Mesothelial cell of epicardium (in vitro differentiated cells): ENCODE data around the gene OR4F6. TPM values are rescaled to one million over a fixed set of nuclear protein-coding genes. Genes with fewer than 3 reads are reported as not detected.

Experiments used
- DNase-seq, 2 experiments: peaks; one replicate each; pipeline ENCODE4 v3.0.0; 2021; ENCODE audit warnings: low spot score in 2 of 2; ENCODE audit not compliant: unreplicated experiment in 2 of 2
- H3K27ac Mint-ChIP-seq: 2 replicates; pipeline ENCODE4 v1.8.0; 2021; ENCODE audit warnings: mixed read lengths
- H3K27me3 Mint-ChIP-seq: 2 replicates; pipeline ENCODE4 v1.8.0; 2021; ENCODE audit warnings: low read depth, mixed read lengths
- H3K36me3 Mint-ChIP-seq: 2 replicates; pipeline ENCODE4 v1.8.0; 2021; ENCODE audit warnings: mixed read lengths
- H3K4me1 Mint-ChIP-seq: 2 replicates; pipeline ENCODE4 v1.8.0; 2021; ENCODE audit warnings: mixed read lengths
- H3K4me3 Mint-ChIP-seq: 2 replicates; pipeline ENCODE4 v1.8.0; 2021; ENCODE audit warnings: mild to moderate bottlenecking, moderate library complexity, mixed read lengths
- H3K9me3 Mint-ChIP-seq: 2 replicates; pipeline ENCODE4 v1.8.0; 2021; ENCODE audit warnings: mixed read lengths
- total RNA-seq: library from RNA; stranded (reverse); gene quantifications from 3 replicates; pipeline ENCODE4 v1.2.1, GENCODE V29; 2021
- TF ChIP-seq, protein P1 (sequence below): fragments of 200-600 bp; sonication (generic); IDR thresholded peaks from one replicate; pipeline ENCODE4 v1.5.0; 2021; ENCODE audit warnings: antibody characterized with exemption; ENCODE audit not compliant: unreplicated experiment

OR4F6 gene
- total RNA-seq, 1 donor from 2014 or later, result not detected

DNA sequence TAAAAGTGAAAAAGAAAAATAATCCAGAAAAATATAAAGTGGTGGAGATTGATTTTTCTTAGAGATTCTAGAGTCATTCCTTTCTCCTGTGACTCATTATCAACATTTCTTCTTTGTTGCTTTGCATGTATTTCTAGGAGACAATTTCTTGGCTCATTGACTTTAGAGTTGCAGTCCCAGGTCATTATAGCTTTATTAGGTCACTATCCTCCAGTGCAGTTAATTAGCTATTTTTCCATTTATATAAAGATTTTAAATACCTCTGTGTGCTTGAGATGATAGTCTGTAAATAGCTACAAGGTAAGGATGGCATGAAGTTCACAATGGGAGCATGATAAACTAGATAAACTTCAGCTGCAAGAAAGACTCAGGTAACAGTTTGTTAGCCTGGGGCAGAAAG is 8.6 kb downstream of the OR4F6 start, which contains the start of gene OR4F15:
Gene OR4F15 (plus strand): TSS at position 301 of the 400 bp plus-strand sequence. CDS start 5,985 bp downstream, outside the sequence.
- TF ChIP-seq, protein P1, sequence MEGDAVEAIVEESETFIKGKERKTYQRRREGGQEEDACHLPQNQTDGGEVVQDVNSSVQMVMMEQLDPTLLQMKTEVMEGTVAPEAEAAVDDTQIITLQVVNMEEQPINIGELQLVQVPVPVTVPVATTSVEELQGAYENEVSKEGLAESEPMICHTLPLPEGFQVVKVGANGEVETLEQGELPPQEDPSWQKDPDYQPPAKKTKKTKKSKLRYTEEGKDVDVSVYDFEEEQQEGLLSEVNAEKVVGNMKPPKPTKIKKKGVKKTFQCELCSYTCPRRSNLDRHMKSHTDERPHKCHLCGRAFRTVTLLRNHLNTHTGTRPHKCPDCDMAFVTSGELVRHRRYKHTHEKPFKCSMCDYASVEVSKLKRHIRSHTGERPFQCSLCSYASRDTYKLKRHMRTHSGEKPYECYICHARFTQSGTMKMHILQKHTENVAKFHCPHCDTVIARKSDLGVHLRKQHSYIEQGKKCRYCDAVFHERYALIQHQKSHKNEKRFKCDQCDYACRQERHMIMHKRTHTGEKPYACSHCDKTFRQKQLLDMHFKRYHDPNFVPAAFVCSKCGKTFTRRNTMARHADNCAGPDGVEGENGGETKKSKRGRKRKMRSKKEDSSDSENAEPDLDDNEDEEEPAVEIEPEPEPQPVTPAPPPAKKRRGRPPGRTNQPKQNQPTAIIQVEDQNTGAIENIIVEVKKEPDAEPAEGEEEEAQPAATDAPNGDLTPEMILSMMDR, result no peak
- Mint-ChIP-seq H3K27me3 (peaks cover 50% of the 10 kb centered on the region), H3K36me3 (no peaks in the 10 kb centered on the region), H3K4me3 (no peak within 1 kb of the TSS), H3K27ac (no peak within 1 kb of the TSS), H3K9me3 (no peaks in the 10 kb centered on the region), H3K4me1 (no peaks in the 10 kb centered on the region)
- DNase-seq, result no peak

DNA sequence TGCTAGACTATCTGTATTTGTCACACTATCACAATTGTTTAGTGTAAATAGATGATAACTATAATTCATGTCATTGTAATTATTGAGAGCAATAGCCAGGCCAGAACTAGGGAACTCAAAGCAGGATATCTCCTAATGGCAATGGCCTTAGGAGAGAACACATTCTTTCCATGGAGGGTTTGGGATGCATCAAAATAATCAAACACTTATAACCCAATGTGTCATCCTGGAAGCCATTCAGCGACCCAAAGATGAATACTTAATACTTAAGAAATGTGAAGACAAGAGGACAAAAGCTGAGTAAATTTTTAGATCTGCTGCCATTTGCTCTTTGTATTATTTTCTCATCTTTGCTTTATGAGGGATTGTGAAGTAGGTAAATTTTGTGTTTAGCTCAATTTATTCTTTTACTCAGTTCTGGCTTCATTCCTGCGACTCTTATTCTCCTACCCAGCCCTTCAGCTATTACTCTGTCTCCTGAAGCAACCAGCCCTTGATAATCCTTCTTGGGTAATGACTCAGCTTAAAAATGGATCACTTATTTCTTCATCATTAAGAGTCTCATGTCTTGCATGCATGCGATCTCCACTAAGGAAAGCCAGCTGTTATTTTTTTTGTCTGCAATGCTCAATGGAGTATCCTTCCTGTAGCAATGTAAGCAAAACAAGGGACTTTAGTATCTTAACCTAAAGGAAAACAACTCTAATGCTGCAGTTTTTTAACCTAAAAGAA is 10.7 kb downstream of the OR4F6 start:
- Mint-ChIP-seq H3K4me3 (no peak overlapping the region), H3K27ac (no peak overlapping the region), H3K27me3 (peaks cover 59% of the 10 kb centered on the region), H3K9me3 (no peaks in the 10 kb centered on the region), H3K4me1 (no peaks in the 10 kb centered on the region), H3K36me3 (no peaks in the 10 kb centered on the region)
- TF ChIP-seq, protein P1, result no peak
- DNase-seq, result no peak

DNA sequence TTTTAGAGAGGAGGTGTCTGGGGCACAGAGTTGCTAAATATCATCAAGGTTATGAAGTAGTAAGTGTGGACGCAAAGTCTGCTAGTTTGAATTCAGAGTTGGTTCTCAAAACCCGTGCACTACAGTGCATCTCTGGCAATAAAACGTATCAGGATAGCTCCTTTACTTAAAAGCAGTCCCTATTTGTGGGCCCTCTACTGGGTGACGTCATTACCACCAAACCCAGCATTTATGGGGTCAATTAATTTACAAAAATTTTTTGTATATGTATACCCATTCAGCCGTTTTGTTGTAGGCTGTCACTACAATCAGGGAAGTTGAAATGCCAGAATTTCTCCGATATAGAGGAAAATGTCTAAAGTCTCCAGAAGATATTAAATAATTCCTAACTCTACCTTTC is 17.5 kb downstream of the OR4F6 start:
- Mint-ChIP-seq H3K27ac (no peak overlapping the region), H3K36me3 (no peaks in the 10 kb centered on the region), H3K27me3 (peaks cover 41% of the 10 kb centered on the region), H3K9me3 (peaks cover 24% of the 10 kb centered on the region), H3K4me3 (no peak overlapping the region), H3K4me1 (no peaks in the 10 kb centered on the region)
- TF ChIP-seq, protein P1, result no peak
- no peak for DNase-seq

DNA sequence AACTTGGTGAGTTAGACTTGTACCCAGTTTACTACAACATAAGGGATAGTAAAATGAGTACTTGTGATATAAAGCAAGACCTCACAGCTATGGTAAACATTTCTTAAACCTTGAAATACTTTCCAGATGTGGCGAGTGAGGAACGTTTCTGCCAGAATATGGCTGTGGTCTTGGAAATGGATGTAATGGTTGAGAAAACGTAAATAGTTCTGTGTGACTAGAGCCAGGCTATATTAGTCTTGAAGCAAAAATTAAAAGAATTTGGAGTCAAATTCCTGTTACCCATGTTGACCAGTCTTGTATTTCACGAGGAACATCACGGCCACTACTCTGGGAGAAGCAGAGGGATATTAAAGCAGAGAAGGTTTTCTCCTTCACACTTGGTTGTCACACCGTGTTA is 23.9 kb downstream of the OR4F6 start:
- Mint-ChIP-seq H3K27ac (no peak overlapping the region), H3K4me3 (no peak overlapping the region), H3K9me3 (peaks cover 39% of the 10 kb centered on the region), H3K27me3 (peaks cover 29% of the 10 kb centered on the region), H3K4me1 (no peaks in the 10 kb centered on the region), H3K36me3 (no peaks in the 10 kb centered on the region)
- DNase-seq, result no peak
- TF ChIP-seq, protein P1, result no peak

DNA sequence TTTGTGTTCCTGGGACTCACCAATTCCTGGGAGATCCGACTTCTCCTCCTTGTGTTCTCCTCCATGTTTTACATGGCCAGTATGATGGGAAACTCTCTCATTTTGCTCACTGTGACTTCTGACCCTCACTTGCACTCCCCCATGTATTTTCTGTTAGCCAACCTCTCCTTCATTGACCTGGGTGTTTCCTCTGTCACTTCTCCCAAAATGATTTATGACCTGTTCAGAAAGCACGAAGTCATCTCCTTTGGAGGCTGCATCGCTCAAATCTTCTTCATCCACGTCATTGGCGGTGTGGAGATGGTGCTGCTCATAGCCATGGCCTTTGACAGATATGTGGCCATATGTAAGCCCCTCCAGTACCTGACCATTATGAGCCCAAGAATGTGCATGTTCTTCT is 25.5 kb downstream of the OR4F6 start:
- no peak for DNase-seq
- no peaks in the 10 kb centered on the region for H3K36me3 Mint-ChIP-seq
- TF ChIP-seq, protein P1, result no peak
- H3K9me3 Mint-ChIP-seq, result peaks cover 29% of the 10 kb centered on the region
- no peak overlapping the region for H3K4me3 Mint-ChIP-seq
- no peaks in the 10 kb centered on the region for H3K4me1 Mint-ChIP-seq
- no peak overlapping the region for H3K27ac Mint-ChIP-seq
- peaks cover 22% of the 10 kb centered on the region for H3K27me3 Mint-ChIP-seq
